Karpas-422 (cell line): Measurements from ENCODE around the gene RTN4RL2. TPM values are rescaled to one million over a fixed set of nuclear protein-coding genes. Genes with fewer than 3 reads are reported as not detected.
"Not testable (repeated sequence)": the region's sequence is repeated elsewhere in the genome, so short reads cannot be mapped to it uniquely, and the experiment has no call there.

Experiments used
- DNase-seq: peaks from one replicate; pipeline ENCODE4 v3.0.0-alpha.2; 2015
- H2AFZ ChIP-seq: fragments of 200-600 bp; sonication (generic); 2 replicates; pipeline ENCODE4 v1.6.1; 2014; ENCODE audit warnings: antibody characterized with exemption, low read length, mixed read lengths
- H3K27ac ChIP-seq: fragments of 200-600 bp; sonication (generic); 2 replicates; pipeline ENCODE4 v1.5.1; 2014; ENCODE audit warnings: mild to moderate bottlenecking, low read length, moderate library complexity
- H3K27me3 ChIP-seq: fragments of 200-600 bp; sonication (generic); 2 replicates; pipeline ENCODE4 v1.6.1; 2014; ENCODE audit warnings: low read length, mixed read lengths
- H3K36me3 ChIP-seq: fragments of 200-600 bp; sonication (generic); 2 replicates; pipeline ENCODE4 v1.6.1; 2014; ENCODE audit warnings: low read length, mixed read lengths; ENCODE audit not compliant: insufficient read depth
- H3K4me1 ChIP-seq: fragments of 200-600 bp; sonication (generic); 2 replicates; pipeline ENCODE4 v1.6.1; 2014; ENCODE audit warnings: mild to moderate bottlenecking, low read length, mixed read lengths
- H3K4me2 ChIP-seq: fragments of 200-600 bp; sonication (generic); 2 replicates; pipeline ENCODE4 v1.6.1; 2014; ENCODE audit warnings: low read length, low read depth, mild to moderate bottlenecking; ENCODE audit not compliant: poor library complexity, severe bottlenecking
- H3K4me3 ChIP-seq: fragments of 200-600 bp; sonication (generic); 2 replicates; pipeline ENCODE4 v1.5.1; 2014; ENCODE audit warnings: mild to moderate bottlenecking, antibody characterized with exemption, low read length, mixed read lengths
- H3K79me2 ChIP-seq: fragments of 200-600 bp; sonication (generic); 2 replicates; pipeline ENCODE4 v1.6.1; 2014; ENCODE audit warnings: mild to moderate bottlenecking, low read length, mixed read lengths
- H3K9ac ChIP-seq: fragments of 200-600 bp; sonication (generic); 2 replicates; pipeline ENCODE4 v1.6.0; 2014; ENCODE audit warnings: low read length
- H3K9me2 ChIP-seq: fragments of 200-600 bp; sonication (generic), shearing (Covaris generic); replicated peaks from 2 replicates; pipeline ENCODE4 v1.6.0; 2014; ENCODE audit warnings: mild to moderate bottlenecking, low read length, moderate library complexity; ENCODE audit not compliant: insufficient read depth
- H3K9me3 ChIP-seq: fragments of 300-700, 200-600 bp; sonication (generic); 2 replicates; pipeline ENCODE4 v1.6.1; 2014; ENCODE audit warnings: low read length, mixed read lengths
- H4K20me1 ChIP-seq: fragments of 200-600 bp; sonication (generic); 2 replicates; pipeline ENCODE4 v1.6.1; 2014; ENCODE audit warnings: mild to moderate bottlenecking, antibody characterized with exemption, low read length, low read depth; ENCODE audit not compliant: insufficient read depth
- total RNA-seq: library from RNA; depleted of rRNA; stranded (reverse); fragments of >200 nt; shearing (Covaris generic); gene quantifications from 2 replicates; pipeline ENCODE4 v1.2.3, GENCODE V29; 2014; ENCODE audit warnings: low replicate concordance

RTN4RL2 gene
- total RNA-seq, 1 experiment from 2014 or later = not detected

DNA sequence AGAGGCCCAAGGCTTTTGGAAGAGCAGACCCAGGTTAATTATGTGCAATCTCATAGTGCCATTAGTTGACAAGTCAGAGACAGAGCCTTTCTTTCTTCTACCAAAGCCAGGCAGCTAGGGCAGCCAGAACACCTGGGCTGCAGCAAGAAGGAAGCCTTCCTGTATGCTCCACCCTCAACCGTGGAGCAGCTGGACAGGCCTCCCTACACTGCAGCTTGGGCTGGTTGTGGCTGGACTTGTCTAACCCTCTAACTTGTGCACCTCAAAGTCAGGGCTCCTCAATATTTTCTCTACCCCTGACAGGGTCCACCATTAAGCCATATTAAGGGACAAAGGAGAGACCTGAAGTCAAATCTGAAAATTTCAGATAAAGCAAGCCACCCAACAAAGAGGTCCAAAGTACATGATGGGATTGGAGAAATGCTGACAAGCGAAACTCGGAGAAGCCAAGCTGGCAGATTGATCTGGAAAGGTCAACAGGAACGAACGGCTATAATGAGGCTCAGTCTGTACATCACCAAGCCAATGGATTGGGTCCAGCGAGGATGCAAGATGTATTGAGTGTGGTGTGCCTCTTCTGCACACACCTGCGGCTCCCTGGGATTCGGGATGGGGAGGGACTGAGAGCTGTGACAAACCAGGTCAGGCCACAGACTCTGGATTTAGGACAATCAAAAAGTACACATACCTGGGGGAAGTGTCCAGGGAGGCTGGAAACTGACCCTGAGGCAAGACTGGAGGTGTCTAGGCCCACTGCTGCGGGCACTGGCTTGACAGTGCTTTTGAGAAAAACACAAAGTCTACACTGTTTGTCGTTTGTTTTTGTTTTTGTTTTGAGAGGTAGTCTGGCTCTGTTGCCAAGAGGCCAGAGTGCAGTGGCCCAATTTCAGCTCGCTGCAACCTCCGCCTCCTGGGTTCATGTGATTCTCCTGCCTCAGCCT lies 21.7 kb upstream of the RTN4RL2 start:
- Histone ChIP-seq H3K9me3 (no peaks in the 10 kb centered on the region), H4K20me1 (no peaks in the 10 kb centered on the region), H3K9me2 (no peaks in the 10 kb centered on the region), H3K4me3 (no peak overlapping the region), H3K4me1 (no peaks in the 10 kb centered on the region), H3K79me2 (no peaks in the 10 kb centered on the region), H3K9ac (no peak overlapping the region), H3K27me3 (no peaks in the 10 kb centered on the region), H2AFZ (no peak overlapping the region), H3K4me2 (no peak overlapping the region), H3K36me3 (no peaks in the 10 kb centered on the region), H3K27ac (no peak overlapping the region)
- DNase-seq = no peak

GRCh38 chr11:57439786-57440185 lies 20.5 kb upstream of the RTN4RL2 start:
- H4K20me1 ChIP-seq = no peaks in the 10 kb centered on the region
- no peaks in the 10 kb centered on the region for H3K27me3 ChIP-seq
- no peak overlapping the region for H3K4me2 ChIP-seq
- H3K9ac ChIP-seq = no peak overlapping the region
- H3K9me2 ChIP-seq = no peaks in the 10 kb centered on the region
- no peak overlapping the region for H2AFZ ChIP-seq
- no peak overlapping the region for H3K4me3 ChIP-seq
- no peak for DNase-seq
- H3K27ac ChIP-seq = no peak overlapping the region
- no peaks in the 10 kb centered on the region for H3K4me1 ChIP-seq
- no peaks in the 10 kb centered on the region for H3K79me2 ChIP-seq
- H3K9me3 ChIP-seq = no peaks in the 10 kb centered on the region
- H3K36me3 ChIP-seq = no peaks in the 10 kb centered on the region

GRCh38 chr11:57440744-57441414 lies 19.4 kb upstream of the RTN4RL2 start:
- Histone ChIP-seq H3K36me3 (no peaks in the 10 kb centered on the region), H3K27ac (no peak overlapping the region), H3K9me3 (no peaks in the 10 kb centered on the region), H3K4me3 (no peak overlapping the region), H3K4me1 (no peaks in the 10 kb centered on the region), H4K20me1 (no peaks in the 10 kb centered on the region), H3K4me2 (no peak overlapping the region), H3K27me3 (no peaks in the 10 kb centered on the region), H2AFZ (no peak overlapping the region), H3K79me2 (no peaks in the 10 kb centered on the region), H3K9ac (no peak overlapping the region), H3K9me2 (no peaks in the 10 kb centered on the region)
- no peak for DNase-seq

GRCh38 chr11:57444362-57445121 lies 15.8 kb upstream of the RTN4RL2 start:
- Histone ChIP-seq H3K4me1 (no peaks in the 10 kb centered on the region), H4K20me1 (no peaks in the 10 kb centered on the region), H3K9me2 (no peaks in the 10 kb centered on the region), H3K4me2 (no peak overlapping the region), H2AFZ (no peak overlapping the region), H3K9ac (no peak overlapping the region), H3K27me3 (no peaks in the 10 kb centered on the region), H3K36me3 (no peaks in the 10 kb centered on the region), H3K79me2 (no peaks in the 10 kb centered on the region), H3K27ac (no peak overlapping the region), H3K9me3 (no peaks in the 10 kb centered on the region), H3K4me3 (no peak overlapping the region)
- DNase-seq = no peak

DNA sequence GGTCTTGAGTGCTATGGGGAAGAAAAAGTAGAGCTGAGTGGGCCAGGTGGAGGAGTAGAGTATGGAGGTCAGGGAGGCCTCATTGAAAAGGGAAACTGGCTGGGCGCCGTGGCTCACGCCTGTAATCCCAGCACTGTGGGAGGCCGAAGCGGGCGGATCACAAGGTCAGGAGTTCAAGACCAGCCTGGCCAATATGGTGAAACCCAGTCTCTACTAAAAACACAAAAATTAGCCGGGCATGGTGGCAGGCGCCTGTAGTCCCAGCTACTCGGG lies 15.3 kb upstream of the RTN4RL2 start:
- H3K4me1 ChIP-seq, H3K4me3 ChIP-seq, H3K4me2 ChIP-seq, H3K36me3 ChIP-seq, H3K9me2 ChIP-seq, DNase-seq, H3K9me3 ChIP-seq, H2AFZ ChIP-seq, H3K79me2 ChIP-seq, H3K27me3 ChIP-seq, H3K27ac ChIP-seq, H3K9ac ChIP-seq, H4K20me1 ChIP-seq: not testable (repeated sequence)

- H3K4me2 ChIP-seq = no peak overlapping the region
- H3K9ac ChIP-seq = no peak overlapping the region
- no peaks in the 10 kb centered on the region for H3K79me2 ChIP-seq
- H3K36me3 ChIP-seq = no peaks in the 10 kb centered on the region
- no peaks in the 10 kb centered on the region for H3K27me3 ChIP-seq
- H3K9me3 ChIP-seq = no peaks in the 10 kb centered on the region
- DNase-seq = no peak
- no peaks in the 10 kb centered on the region for H3K9me2 ChIP-seq
- no peak overlapping the region for H3K27ac ChIP-seq
- H3K4me3 ChIP-seq = no peak overlapping the region
- H4K20me1 ChIP-seq = no peaks in the 10 kb centered on the region
- H2AFZ ChIP-seq = no peak overlapping the region
- H3K4me1 ChIP-seq = no peaks in the 10 kb centered on the region
These were observed 14.3 kb upstream of the RTN4RL2 start for GRCh38 chr11:57446055-57446454.

DNA sequence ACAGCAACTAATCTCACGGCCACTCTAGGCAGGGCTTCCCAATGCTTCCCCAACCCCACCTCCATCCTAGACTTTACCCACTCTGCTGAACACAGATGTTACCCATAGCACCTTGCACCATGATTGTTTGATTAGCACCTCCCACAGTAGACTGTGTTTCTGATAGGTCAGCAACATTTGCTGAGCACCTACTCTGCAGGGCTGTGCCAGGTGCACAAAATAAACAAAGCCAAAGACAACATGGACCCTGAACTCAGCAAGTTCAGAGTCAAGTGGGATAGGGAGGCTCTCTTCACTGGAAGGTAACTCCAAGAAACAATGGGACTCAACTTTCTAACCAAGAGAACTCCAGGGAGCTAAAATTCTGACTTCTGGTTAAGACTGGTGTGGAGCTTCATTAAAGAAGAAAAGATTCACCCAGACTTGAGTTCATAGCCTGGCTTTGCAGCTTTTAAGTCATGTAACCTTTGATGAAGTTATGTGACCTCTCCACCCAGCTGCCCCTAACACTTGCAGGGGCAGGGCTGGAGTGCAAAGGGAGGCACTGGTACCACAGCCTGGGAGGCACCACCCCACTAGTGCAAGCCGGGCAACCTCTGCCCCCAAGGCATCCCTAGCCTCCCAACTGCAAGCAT lies 6.7 kb upstream of the RTN4RL2 start:
- no peak overlapping the region for H3K9ac ChIP-seq
- H3K36me3 ChIP-seq = no peaks in the 10 kb centered on the region
- H4K20me1 ChIP-seq = 0 out of 2 replicates have a peak, but pooled peaks cover 2% of the 10 kb centered on the region
- DNase-seq = no peak
- H3K79me2 ChIP-seq = no peaks in the 10 kb centered on the region
- no peaks in the 10 kb centered on the region for H3K27me3 ChIP-seq
- H3K4me3 ChIP-seq = no peak overlapping the region
- peaks cover 12% of the 10 kb centered on the region for H3K4me1 ChIP-seq
- no peak overlapping the region for H3K27ac ChIP-seq
- H3K9me3 ChIP-seq = no peaks in the 10 kb centered on the region
- H3K4me2 ChIP-seq = no peak overlapping the region
- H3K9me2 ChIP-seq = no peaks in the 10 kb centered on the region
- no peak overlapping the region for H2AFZ ChIP-seq
